ENCODE data around the gene NCS1. TPM values are rescaled to one million over a fixed set of nuclear protein-coding genes. Genes with fewer than 3 reads are reported as not detected.

Gene NCS1
- total RNA-seq, 1 experiment from 2014 or later: 27.8 TPM

DNA sequence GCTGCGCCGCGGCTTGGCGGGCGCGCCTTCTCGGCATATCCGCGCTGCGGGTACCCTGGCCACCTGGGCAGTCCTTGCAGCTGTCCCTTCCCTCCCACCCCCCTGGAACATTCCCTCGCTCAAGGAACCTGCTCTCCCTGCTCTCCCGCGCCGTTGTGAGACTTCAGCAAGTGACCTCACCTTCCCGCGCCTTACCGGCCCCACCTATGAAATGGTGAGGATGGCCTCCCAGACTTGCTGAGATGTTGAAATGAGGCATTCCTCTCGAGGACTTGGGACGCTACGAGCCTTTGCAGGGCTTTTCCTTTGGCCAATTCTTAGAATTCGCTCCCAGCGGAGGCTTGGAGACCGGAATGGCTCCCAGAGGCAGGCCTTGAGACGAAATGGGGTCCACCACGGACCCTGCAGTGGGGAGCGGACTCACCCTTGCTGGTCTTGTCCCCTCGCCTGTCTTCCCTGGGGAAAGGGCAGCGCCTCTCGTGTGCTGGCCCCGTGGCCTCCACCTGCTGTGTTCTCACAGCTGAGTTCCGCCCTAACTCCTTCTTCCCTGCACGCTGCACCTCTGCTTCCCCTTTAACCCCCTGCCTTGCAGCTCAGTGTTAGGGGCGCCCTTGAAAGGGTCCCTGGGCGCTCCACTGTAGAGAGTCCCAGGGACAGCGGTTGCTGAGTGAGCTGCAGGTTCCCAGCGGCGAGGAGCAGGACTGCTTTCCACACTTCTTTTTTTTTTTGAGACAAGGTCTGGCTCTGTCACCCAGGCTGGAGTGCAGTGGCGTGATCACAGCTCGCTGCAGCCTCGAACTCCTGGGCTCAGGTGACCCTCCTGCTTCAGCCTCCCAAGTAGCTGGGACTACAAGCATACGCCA is 94.3 kb downstream of the NCS1 start:
- BruUV-seq (replicated peaks): no TSS peak
- ChIA-PET CTCF (interaction anchor here (0.6 to 1.1 kb wide), 3 partner anchors 23 to 120 kb away, joined by 3 read pairs; no protein-coding TSS in a partner anchor), POLR2A (no interaction called here)
- TF ChIP-seq, protein P1, sequence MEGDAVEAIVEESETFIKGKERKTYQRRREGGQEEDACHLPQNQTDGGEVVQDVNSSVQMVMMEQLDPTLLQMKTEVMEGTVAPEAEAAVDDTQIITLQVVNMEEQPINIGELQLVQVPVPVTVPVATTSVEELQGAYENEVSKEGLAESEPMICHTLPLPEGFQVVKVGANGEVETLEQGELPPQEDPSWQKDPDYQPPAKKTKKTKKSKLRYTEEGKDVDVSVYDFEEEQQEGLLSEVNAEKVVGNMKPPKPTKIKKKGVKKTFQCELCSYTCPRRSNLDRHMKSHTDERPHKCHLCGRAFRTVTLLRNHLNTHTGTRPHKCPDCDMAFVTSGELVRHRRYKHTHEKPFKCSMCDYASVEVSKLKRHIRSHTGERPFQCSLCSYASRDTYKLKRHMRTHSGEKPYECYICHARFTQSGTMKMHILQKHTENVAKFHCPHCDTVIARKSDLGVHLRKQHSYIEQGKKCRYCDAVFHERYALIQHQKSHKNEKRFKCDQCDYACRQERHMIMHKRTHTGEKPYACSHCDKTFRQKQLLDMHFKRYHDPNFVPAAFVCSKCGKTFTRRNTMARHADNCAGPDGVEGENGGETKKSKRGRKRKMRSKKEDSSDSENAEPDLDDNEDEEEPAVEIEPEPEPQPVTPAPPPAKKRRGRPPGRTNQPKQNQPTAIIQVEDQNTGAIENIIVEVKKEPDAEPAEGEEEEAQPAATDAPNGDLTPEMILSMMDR (IDR thresholded peaks at IDR 0.05; ENCODE audit: unreplicated experiment): no peak
- H3K27ac Mint-ChIP-seq (ENCODE audit: low read depth, unreplicated experiment): no peak overlapping the region
- no peaks in the 10 kb centered on the region for H3K4me1 Mint-ChIP-seq (ENCODE audit: insufficient read depth, unreplicated experiment)
- H3K4me3 Mint-ChIP-seq (ENCODE audit: unreplicated experiment): no peak overlapping the region
- intact Hi-C loops (cut with micrococcal nuclease): no loop called here
- no peaks in the 10 kb centered on the region for H3K9me3 Mint-ChIP-seq (ENCODE audit: unreplicated experiment)
- no peak for DNase-seq (ENCODE audit: unreplicated experiment)
- no peaks in the 10 kb centered on the region for H3K36me3 Mint-ChIP-seq (ENCODE audit: insufficient read depth, unreplicated experiment)
- H3K27me3 Mint-ChIP-seq (ENCODE audit: insufficient read depth, unreplicated experiment): peaks cover 86% of the 10 kb centered on the region

DNA sequence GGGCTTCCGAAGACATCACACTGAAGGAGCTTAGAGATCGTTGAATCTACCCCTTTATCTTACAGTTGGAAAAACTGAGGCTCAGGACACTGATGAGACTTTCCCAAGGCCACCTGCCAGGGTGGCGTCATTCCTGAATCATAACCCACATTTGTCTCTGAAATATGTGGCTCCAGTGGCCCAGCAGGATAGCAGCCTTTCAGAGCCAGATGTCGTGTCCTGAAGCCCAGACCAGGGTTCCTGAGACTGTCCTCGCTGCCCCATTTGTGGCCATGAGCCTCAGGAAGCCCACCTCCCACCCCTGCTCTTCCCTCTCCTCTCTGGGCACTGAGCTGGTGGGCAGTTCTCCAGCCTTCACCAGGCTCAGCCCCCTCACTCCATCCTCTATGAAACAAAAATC is 95.7 kb downstream of the NCS1 start:
- no peaks in the 10 kb centered on the region for H3K4me1 Mint-ChIP-seq (ENCODE audit: insufficient read depth, unreplicated experiment)
- no peak for DNase-seq (ENCODE audit: unreplicated experiment)
- no peaks in the 10 kb centered on the region for H3K9me3 Mint-ChIP-seq (ENCODE audit: unreplicated experiment)
- H3K27me3 Mint-ChIP-seq (ENCODE audit: insufficient read depth, unreplicated experiment): peaks cover 72% of the 10 kb centered on the region
- H3K36me3 Mint-ChIP-seq (ENCODE audit: insufficient read depth, unreplicated experiment): no peaks in the 10 kb centered on the region
- BruUV-seq (replicated peaks): no TSS peak
- H3K27ac Mint-ChIP-seq (ENCODE audit: low read depth, unreplicated experiment): no peak overlapping the region
- TF ChIP-seq, protein P1 (IDR thresholded peaks at IDR 0.05; ENCODE audit: unreplicated experiment): no peak
- ChIA-PET POLR2A (no interaction called here), CTCF (interaction anchor here (0.6 to 1.2 kb wide), 4 partner anchors 12 to 293 kb away, joined by 3 to 5 read pairs (median 3); no protein-coding TSS in a partner anchor)
- intact Hi-C loops (cut with micrococcal nuclease): no loop called here
- H3K4me3 Mint-ChIP-seq (ENCODE audit: unreplicated experiment): no peak overlapping the region

DNA sequence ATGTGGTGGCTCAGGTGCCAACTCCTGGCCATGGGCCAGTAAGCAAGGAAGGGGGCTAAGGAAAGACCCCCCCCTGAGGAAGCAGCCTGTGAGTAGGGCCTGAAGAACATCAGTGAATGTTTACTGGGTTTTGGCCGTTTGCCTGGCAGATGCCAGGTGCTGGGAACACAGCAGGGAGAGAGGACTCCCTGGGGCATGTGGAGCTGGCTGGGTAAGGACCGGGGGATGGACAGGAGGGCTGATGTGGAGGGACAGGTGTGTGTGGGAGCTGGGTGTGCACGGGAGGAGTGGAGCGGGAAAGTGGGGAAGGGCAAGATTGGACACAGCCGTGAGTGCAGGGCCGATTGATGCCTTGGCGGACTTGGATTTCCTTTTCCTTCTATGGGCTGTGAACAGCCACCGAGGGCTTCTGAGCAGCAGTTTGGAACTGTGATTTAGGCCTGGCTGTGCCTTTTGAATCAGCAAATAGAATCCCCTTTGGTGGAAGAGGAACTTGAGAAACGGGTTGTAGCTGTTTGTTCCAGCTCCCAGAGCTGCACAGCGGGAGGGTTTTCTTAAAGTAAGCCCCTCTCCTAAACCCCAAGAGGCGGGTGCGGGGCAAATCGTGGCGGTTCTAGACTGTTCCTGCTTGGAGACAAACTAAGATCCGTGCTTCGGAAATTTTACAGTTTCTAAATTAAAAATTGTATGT is 96.5 kb downstream of the NCS1 start:
- no peaks in the 10 kb centered on the region for H3K4me1 Mint-ChIP-seq (ENCODE audit: insufficient read depth, unreplicated experiment)
- peaks cover 64% of the 10 kb centered on the region for H3K27me3 Mint-ChIP-seq (ENCODE audit: insufficient read depth, unreplicated experiment)
- CTCF ChIA-PET: no interaction called here
- no peak overlapping the region for H3K27ac Mint-ChIP-seq (ENCODE audit: low read depth, unreplicated experiment)
- no peaks in the 10 kb centered on the region for H3K36me3 Mint-ChIP-seq (ENCODE audit: insufficient read depth, unreplicated experiment)
- TF ChIP-seq, protein P1 (IDR thresholded peaks at IDR 0.05; ENCODE audit: unreplicated experiment): no peak
- no TSS peak for BruUV-seq (replicated peaks)
- no peak for DNase-seq (ENCODE audit: unreplicated experiment)
- POLR2A ChIA-PET: no interaction called here
- H3K9me3 Mint-ChIP-seq (ENCODE audit: unreplicated experiment): no peaks in the 10 kb centered on the region
- intact Hi-C loops (cut with micrococcal nuclease): no loop called here
- no peak overlapping the region for H3K4me3 Mint-ChIP-seq (ENCODE audit: unreplicated experiment)

DNA sequence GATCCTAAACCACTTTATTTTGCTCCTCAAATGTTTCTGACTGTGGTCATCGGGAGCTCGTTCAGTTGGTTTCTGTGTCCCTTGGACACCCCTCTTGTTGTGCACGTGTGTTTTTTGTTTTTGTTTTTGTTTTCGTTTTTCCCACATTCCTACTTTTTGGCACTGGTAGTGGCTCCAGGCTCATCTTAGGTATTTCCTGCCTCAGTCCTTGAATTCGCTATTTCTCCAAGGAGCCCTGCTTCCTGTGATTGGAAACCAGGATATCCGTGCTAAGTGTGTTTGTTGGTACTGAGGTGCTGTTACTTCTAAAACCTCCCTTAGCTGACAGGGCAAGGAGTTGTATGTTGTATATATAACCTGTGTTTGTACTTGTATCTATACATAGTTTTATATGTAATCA is 99.3 kb downstream of the NCS1 start:
- TF ChIP-seq, protein P1 (IDR thresholded peaks at IDR 0.05; ENCODE audit: unreplicated experiment): no peak
- Mint-ChIP-seq H3K27me3 (ENCODE audit: insufficient read depth, unreplicated experiment) (peaks cover 50% of the 10 kb centered on the region), H3K4me3 (ENCODE audit: unreplicated experiment) (no peak overlapping the region), H3K27ac (ENCODE audit: low read depth, unreplicated experiment) (no peak overlapping the region), H3K4me1 (ENCODE audit: insufficient read depth, unreplicated experiment) (no peaks in the 10 kb centered on the region), H3K36me3 (ENCODE audit: insufficient read depth, unreplicated experiment) (no peaks in the 10 kb centered on the region), H3K9me3 (ENCODE audit: unreplicated experiment) (no peaks in the 10 kb centered on the region)
- CTCF ChIA-PET: interaction anchor here (0.6 kb wide), 1 partner anchor 176 kb away, joined by 3 read pairs; no protein-coding TSS in a partner anchor
- POLR2A ChIA-PET: no interaction called here
- BruUV-seq (replicated peaks): no TSS peak
- intact Hi-C loops (cut with micrococcal nuclease): no loop called here
- DNase-seq (ENCODE audit: unreplicated experiment): no peak
